ENCODE measurements around the gene PARD3B. TPM values are rescaled to one million over a fixed set of nuclear protein-coding genes. Genes with fewer than 3 reads are reported as not detected.

PARD3B gene
- total and polyA plus RNA-seq, 2 experiments from 2014 or later = 3.5 to 4.4 TPM

GRCh38 chr2:205245652-205246051, 700.4 kb downstream of the PARD3B start (continued):
- TF ChIP-seq REST (IDR thresholded peaks at IDR 0.05; ENCODE audit: unreplicated experiment) (no peak), EZH2phosphoT487 (IDR thresholded peaks at IDR 0.05; ENCODE audit: unreplicated experiment) (no peak)

GRCh38 chr2:205259121-205259520, 713.8 kb downstream of the PARD3B start:
- ATAC-seq = no peak
- H2AFZ ChIP-seq = no peak overlapping the region
- H3K9me3 Mint-ChIP-seq = no peaks in the 10 kb centered on the region
- no peaks in the 10 kb centered on the region for H3K79me2 ChIP-seq (replicated peaks; ENCODE audit: insufficient read depth)
- no peaks in the 10 kb centered on the region for H3K27me3 ChIP-seq (ENCODE audit: insufficient read depth)
- no peaks in the 10 kb centered on the region for H3F3A ChIP-seq (replicated peaks; ENCODE audit: low read depth)
- no peak overlapping the region for H3K27ac ChIP-seq (ENCODE audit: low read depth)
- peaks cover 3% of the 10 kb centered on the region; the same call in 1 of the 2 replicates for H3K9me2 ChIP-seq (ENCODE audit: insufficient read depth)
- H3K4me1 Mint-ChIP-seq = peaks cover 14% of the 10 kb centered on the region; the same call in 2 of the 3 replicates
- no peak for DNase-seq (ENCODE audit: low spot score)
- peaks cover 14% of the 10 kb centered on the region for H3K4me1 ChIP-seq (ENCODE audit: insufficient read depth)
- no peak overlapping the region for H3K4me2 ChIP-seq
- peaks cover 3% of the 10 kb centered on the region for H3K27me3 Mint-ChIP-seq (ENCODE audit: insufficient read depth, low read depth, poor library complexity)
- H3K27ac Mint-ChIP-seq = no peak overlapping the region
- H3K4me3 Mint-ChIP-seq = no peak overlapping the region
- H3K36me3 ChIP-seq (ENCODE audit: insufficient read depth) = no peaks in the 10 kb centered on the region
- H3K36me3 Mint-ChIP-seq (ENCODE audit: low read depth) = no peaks in the 10 kb centered on the region; the same call in 2 of the 3 replicates
- no peaks in the 10 kb centered on the region for H4K20me1 ChIP-seq (replicated peaks; ENCODE audit: insufficient read depth)
- no peak overlapping the region for H3K4me3 ChIP-seq
- no peak for TF ChIP-seq EZH2 (IDR thresholded peaks at IDR 0.05; ENCODE audit: low read depth, unreplicated experiment)
- no peak for TF ChIP-seq ZNF462 (CRISPR knock-in tag; IDR thresholded peaks at IDR 0.05)
- no peak for TF ChIP-seq STAT1 (IDR thresholded peaks at IDR 0.05; ENCODE audit: unreplicated experiment)
- TF ChIP-seq POLR2AphosphoS5 (IDR thresholded peaks at IDR 0.05; ENCODE audit: low read depth) = no peak
- no peak for TF ChIP-seq CTCF (conservative IDR thresholded peaks at IDR 0.05; ENCODE audit: low read depth in 2 of 2)
- no peak for TF ChIP-seq JUNB (IDR thresholded peaks at IDR 0.05; ENCODE audit: unreplicated experiment)
- TF ChIP-seq ZNF114 (CRISPR knock-in tag; IDR thresholded peaks at IDR 0.05) = no peak
- no peak for TF ChIP-seq NANOG (IDR thresholded peaks at IDR 0.05; ENCODE audit: borderline replicate concordance)
- no peak for TF ChIP-seq ZNF331 (CRISPR knock-in tag; IDR thresholded peaks at IDR 0.05; ENCODE audit: low read depth)
- TF ChIP-seq EZH2phosphoT487 (IDR thresholded peaks at IDR 0.05; ENCODE audit: unreplicated experiment) = no peak
